Vagina (tissue), 2 donors: ENCODE measurements around the gene ASTN2.

Experiments
- POLR2A ChIP-seq, 2 donors: fragments of 450-650 bp; IDR thresholded peaks; one replicate each; pipeline ENCODE4 v1.6.1; 2017; ENCODE audit warnings: antibody characterized with exemption in 2 of 2, mild to moderate bottlenecking in 2 of 2, moderate library complexity in 2 of 2
- POLR2AphosphoS5 ChIP-seq, 2 donors: sonication (generic); formaldehyde crosslinking; IDR thresholded peaks; one replicate each; pipeline ENCODE4 v1.9.0; 2017; ENCODE audit warnings: antibody characterized with exemption in 2 of 2, mild to moderate bottlenecking in 2 of 2, low read depth in 1 of 2; ENCODE audit not compliant: insufficient read depth in 1 of 2
- TF ChIP-seq, protein P1 (sequence below), 3 experiments: fragments of 450-650 bp in 2 of 3; fragments of 200-600 bp in 1 of 3; sonication (generic) in 1 of 3; IDR thresholded peaks; one replicate each; pipeline ENCODE4 v1.5.1; 2017 to 2019; ENCODE audit warnings: antibody characterized with exemption in 3 of 3, mild to moderate bottlenecking in 2 of 3, moderate library complexity in 2 of 3

DNA sequence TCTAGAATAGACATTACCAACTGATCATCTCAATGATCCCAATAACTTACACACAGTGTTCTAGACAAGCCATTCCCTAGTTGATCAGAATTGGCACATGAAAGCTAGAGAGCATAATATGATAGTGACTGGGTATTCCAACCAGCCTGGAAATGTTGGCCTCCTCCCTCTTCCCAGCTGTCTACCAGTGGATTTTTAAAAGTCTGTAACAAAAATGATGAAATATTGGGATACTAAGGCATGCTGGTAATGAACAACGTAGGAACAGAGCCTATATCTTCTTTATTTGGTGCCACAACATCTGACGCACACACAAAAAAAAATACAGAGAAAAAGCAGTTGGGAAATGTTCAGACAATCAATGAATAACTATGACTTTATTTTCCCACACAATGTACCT lies 692.9 kb downstream of the ASTN2 start:
- TF ChIP-seq, protein P1, sequence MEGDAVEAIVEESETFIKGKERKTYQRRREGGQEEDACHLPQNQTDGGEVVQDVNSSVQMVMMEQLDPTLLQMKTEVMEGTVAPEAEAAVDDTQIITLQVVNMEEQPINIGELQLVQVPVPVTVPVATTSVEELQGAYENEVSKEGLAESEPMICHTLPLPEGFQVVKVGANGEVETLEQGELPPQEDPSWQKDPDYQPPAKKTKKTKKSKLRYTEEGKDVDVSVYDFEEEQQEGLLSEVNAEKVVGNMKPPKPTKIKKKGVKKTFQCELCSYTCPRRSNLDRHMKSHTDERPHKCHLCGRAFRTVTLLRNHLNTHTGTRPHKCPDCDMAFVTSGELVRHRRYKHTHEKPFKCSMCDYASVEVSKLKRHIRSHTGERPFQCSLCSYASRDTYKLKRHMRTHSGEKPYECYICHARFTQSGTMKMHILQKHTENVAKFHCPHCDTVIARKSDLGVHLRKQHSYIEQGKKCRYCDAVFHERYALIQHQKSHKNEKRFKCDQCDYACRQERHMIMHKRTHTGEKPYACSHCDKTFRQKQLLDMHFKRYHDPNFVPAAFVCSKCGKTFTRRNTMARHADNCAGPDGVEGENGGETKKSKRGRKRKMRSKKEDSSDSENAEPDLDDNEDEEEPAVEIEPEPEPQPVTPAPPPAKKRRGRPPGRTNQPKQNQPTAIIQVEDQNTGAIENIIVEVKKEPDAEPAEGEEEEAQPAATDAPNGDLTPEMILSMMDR (IDR thresholded peaks at IDR 0.05) = no peak
- TF ChIP-seq POLR2A (IDR thresholded peaks at IDR 0.05) (no peak), POLR2AphosphoS5 (IDR thresholded peaks at IDR 0.05; ENCODE audit: insufficient read depth in 1 of 2, low read depth in 1 of 2) (no peak)
